ENCODE measurements around the gene SSX2IP.
"Not testable (repeated sequence)": the region's sequence is repeated elsewhere in the genome, so short reads cannot be mapped to it uniquely, and the experiment has no call there.

SSX2IP gene, protein sequence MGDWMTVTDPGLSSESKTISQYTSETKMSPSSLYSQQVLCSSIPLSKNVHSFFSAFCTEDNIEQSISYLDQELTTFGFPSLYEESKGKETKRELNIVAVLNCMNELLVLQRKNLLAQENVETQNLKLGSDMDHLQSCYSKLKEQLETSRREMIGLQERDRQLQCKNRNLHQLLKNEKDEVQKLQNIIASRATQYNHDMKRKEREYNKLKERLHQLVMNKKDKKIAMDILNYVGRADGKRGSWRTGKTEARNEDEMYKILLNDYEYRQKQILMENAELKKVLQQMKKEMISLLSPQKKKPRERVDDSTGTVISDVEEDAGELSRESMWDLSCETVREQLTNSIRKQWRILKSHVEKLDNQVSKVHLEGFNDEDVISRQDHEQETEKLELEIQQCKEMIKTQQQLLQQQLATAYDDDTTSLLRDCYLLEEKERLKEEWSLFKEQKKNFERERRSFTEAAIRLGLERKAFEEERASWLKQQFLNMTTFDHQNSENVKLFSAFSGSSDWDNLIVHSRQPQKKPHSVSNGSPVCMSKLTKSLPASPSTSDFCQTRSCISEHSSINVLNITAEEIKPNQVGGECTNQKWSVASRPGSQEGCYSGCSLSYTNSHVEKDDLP

GRCh38 chr1:84690397-84691121, at the start of gene SSX2IP:
TSS of gene SSX2IP (minus strand) at chr1:84690461. CDS start at chr1:84671219, 19,242 bp downstream.
- DNase-seq (ENCODE audit: low read depth in 2 of 2), result peak; percentile 99 to 100

DNA sequence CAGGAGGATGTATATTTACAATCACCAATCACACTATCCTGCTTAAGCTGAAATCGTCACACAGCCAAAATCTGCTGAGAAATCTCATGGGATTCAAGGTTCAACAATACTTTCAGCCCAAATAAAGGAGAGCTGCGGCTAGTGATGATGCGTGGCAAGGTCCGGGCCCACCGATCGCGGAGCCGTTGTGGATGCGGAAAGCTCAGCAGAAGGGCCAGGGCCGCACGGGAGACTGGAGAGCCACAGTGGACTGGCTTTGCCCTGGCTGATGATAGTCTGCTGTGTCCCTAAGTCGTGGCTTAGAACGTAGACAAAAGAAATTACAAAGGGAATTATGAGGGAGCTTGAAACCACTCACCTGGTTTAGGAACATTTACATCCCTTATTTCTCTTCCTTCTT, 48.0 kb upstream of the SSX2IP start:
- DNase-seq (ENCODE audit: low read depth in 2 of 2), result no peak

DNA sequence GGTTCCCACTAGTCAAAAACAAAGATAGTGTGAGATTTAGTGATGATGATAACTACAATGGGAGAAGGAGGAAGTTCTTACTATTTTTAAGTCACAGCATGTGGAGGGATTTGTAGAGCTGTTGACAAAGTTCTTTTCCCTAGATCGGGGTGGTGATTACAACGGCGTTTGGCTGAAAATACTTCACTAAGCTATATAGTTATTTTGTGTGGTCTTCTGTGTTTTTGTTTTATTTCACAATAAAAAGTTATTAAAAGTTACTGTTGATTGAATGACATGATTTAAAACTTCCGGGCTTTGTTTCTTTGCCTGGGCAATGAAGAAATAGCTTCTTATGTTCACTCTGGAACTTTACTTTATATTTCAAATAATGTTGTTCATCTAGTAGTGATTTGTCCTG, 47.3 kb upstream of the SSX2IP start:
- no peak for DNase-seq (ENCODE audit: low read depth in 2 of 2)

DNA sequence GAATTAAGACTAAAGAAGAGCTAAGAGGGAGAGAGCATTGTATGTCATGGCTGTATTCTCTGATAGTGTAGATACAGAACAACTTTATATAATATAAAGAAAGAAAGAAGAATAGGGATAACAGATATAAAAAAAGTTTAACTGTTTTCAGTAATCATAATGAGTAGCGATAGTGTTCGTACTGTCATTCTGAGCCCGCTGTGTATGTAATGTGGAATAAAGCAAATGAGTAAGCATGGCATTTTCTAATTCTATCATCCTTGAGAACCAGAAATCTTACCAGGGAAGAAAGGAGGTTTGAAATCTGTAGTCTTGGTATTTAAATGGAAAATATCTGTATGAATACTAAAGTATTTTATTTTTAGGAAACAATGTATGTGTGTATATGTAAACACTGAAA, 46.7 kb upstream of the SSX2IP start:
- DNase-seq (ENCODE audit: low read depth in 2 of 2), result no peak

GRCh38 chr1:84736445-84736844, 46.2 kb upstream of the SSX2IP start:
- DNase-seq (ENCODE audit: low read depth in 2 of 2), result no peak

GRCh38 chr1:84735483-84735882, 45.2 kb upstream of the SSX2IP start:
- no peak for DNase-seq (ENCODE audit: low read depth in 2 of 2)

- DNase-seq (ENCODE audit: low read depth in 2 of 2), result no peak
Measured at GRCh38 chr1:84732520-84732919, 42.3 kb upstream of the SSX2IP start.

GRCh38 chr1:84731519-84731918, 41.3 kb upstream of the SSX2IP start:
- no peak for DNase-seq (ENCODE audit: low read depth in 2 of 2)

DNA sequence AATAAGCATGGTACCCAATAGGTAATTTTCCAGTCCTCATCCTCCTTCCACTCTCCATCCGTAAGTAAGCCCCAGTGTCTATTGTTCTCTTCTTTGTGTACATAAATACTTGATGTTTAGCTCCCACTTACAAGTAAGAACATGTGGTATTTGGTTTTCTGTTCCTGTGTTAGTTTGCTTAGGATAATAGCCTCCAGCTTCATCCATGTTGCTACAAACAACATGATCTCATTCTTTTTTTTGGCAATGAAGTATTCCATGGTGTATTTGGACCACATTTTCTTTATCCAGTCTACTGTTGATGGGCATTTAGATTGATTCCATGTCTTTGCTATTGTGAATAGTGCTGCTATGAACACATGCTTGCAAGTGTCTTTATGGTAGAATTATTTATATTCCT, 37.5 kb upstream of the SSX2IP start:
- not testable (repeated sequence) for DNase-seq (ENCODE audit: low read depth in 2 of 2)

DNA sequence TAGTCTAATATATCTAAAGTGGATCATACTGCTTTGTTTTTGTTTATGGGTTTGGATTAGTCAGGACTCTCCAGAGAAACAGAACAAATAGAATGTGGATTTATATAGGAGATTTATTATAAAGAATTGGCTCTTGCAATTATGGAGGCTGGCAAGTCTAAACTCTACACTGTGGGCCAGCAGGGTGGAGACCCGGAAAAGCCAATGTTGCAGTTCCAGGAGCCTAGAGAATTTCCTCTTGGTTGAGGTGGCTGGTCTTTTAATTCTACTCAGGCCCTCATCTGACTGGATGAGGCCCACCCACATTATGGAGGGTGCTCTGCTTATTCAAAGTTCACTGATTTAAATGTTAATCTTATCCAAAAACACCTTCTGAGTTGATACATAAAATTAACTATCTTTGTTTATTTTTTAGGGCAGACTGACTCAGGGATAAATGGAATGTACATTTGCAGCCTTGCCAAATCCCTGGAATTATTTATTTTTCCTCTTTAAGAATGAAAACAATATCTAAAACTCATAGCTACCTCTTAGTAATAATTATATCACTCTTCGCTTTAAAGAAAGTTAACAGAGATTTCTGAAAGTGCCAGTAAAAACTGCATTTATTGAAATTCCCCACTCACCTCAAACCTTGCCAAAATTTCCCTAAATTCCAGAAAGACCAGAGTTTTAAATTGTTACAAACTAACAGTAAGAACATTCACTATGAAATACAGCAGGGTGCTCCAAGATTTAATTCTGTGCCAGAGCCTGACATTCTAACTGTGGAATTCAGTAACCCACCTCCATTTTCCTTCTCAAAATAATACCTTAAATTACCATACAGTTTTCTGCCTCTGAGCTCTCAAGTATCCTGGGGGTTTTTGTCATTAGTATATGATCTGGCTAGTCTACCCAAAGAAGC, 36.6 kb upstream of the SSX2IP start:
- no peak for DNase-seq (ENCODE audit: low read depth in 2 of 2)

- peak; percentile 11 to 33 for DNase-seq (ENCODE audit: low read depth in 2 of 2)
Measured at GRCh38 chr1:84724128-84724860, 34.0 kb upstream of the SSX2IP start.

DNA sequence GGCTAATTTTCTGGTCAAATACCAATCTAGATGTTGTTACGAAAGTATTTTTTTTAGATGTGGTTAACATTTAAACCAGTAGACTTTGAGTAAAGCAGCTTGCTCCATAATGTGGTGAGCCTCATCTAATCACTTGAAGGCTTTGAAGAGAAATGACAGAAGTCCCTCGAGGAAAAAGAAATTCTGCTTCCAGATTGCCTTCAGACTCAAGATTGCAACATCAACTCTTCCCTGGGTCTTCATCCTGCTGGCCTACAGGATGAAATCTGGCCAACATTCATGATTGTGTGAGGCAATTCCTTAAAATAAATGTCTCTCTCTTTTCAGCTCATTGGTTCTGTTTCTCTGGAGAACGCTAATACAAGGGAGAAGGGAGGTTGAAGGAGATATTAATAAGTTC, 32.5 kb upstream of the SSX2IP start:
- DNase-seq (ENCODE audit: low read depth in 2 of 2), result no peak

GRCh38 chr1:84721872-84722271, 31.6 kb upstream of the SSX2IP start:
- not testable (repeated sequence) for DNase-seq (ENCODE audit: low read depth in 2 of 2)

DNA sequence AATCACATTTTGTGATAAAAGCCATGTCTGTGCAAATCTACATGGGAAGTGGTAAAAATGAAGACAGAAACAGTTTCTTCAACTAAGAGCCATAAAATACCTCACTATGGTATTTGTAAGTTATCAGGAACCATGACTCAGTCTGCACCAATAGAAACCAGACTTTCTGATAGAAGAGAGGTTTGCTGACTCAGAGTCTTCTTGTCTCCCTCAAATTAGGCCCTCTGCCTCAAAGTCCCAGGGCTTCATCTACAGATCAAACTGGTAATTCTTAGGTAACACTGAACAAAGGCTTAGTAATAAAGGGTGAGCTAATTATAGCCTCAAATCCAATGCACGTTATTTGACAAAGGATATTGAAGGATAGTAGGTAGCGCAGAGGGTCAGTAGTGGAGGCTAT, 30.9 kb upstream of the SSX2IP start:
- no peak for DNase-seq (ENCODE audit: low read depth in 2 of 2)

- DNase-seq (ENCODE audit: low read depth in 2 of 2), result no peak
Measured at GRCh38 chr1:84720221-84720780, 30.0 kb upstream of the SSX2IP start.

DNA sequence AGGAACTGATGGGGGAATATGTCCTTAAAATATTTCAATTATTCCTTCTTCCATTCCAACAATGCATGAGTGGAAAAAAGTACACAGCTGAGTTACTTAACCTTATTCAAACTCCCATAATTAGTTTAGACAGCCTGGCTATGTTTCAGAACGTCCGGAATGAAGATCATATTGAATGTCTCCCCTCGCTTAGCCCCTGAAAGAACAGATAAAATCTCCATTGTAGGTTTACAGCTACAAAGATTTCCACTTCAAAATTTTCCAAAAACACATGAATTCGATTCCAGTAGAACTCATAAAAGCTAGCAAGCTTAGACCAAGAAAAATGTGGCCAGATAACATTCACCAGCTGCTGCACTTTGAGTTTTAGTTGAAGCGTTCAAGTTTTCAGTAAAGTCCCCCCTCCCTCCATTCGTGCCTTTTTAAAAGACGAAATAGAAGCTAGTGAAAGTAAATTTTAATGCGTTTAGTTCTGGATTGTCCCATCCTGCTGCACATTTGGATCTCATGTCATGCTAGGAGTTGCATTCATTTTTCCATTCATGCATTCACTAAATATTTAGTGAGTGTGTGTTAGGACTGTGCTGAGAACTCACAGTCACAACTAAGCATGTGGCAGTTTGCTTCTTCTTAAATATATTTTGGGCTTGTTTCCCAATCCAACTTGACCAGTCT, 29.4 kb upstream of the SSX2IP start:
- no peak for DNase-seq (ENCODE audit: low read depth in 2 of 2)

GRCh38 chr1:84715342-84716019, 25.2 kb upstream of the SSX2IP start:
- DNase-seq (ENCODE audit: low read depth in 2 of 2), result no peak

- no peak for DNase-seq (ENCODE audit: low read depth in 2 of 2)
Measured at GRCh38 chr1:84712276-84712874, 22.1 kb upstream of the SSX2IP start.

DNA sequence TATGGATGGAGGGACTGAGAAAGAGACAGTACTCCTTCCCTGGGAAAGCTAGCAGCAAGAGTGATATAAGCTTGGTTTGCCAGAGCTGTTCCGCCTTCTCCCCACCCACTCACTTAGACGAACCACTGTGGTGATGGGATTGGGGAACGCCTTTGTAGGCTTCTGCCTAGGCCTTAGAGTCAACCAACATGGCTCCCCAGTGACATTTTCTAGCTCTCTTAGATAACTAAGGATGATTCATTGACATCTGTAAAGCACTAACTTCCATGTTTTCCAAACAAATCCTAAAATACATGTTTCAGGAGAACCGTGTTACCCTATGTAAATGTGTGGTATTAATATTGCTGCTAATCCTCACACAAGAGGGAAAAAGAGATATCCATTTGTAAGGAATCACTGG, 21.6 kb upstream of the SSX2IP start:
- no peak for DNase-seq (ENCODE audit: low read depth in 2 of 2)

Data from stimulated activated CD8-positive, alpha-beta memory T cell treated with anti-CD3 and anti-CD28 coated beads, Interleukin-2, amount 100 ng/mL, for 1 hour (primary cell).